H1 (cell line): ENCODE measurements around the gene ARHGAP8.

Source experiments
- ATF3 ChIP-seq: IDR thresholded peaks from 2 replicates; pipeline ENCODE4 v1.6.1; 2011; ENCODE audit warnings: low read depth, mild to moderate bottlenecking, low read length; ENCODE audit not compliant: insufficient read depth
- CHD2 ChIP-seq: IDR thresholded peaks from 2 replicates; pipeline ENCODE4 v1.6.1; 2012; ENCODE audit warnings: low read length, improper control_type of control experiment
- CTCF ChIP-seq, 3 experiments: IDR thresholded peaks; 1 replicate in 2 of 3; 2 replicates in 1 of 3; pipeline versions ENCODE4 v1.5.1 to v1.6.1; 2011; ENCODE audit warnings: low read length in 3 of 3, mild to moderate bottlenecking in 3 of 3, inconsistent platforms in 2 of 3, low read depth in 1 of 3, moderate library complexity in 1 of 3; ENCODE audit not compliant: insufficient read depth in 1 of 3; ENCODE audit errors: control extremely low read depth in 1 of 3
- SIN3A ChIP-seq, 2 experiments: IDR thresholded peaks in 1 of 2; conservative IDR thresholded peaks in 1 of 2; 2 replicates each; pipeline ENCODE4 v1.6.1; 2011 to 2012; ENCODE audit warnings: low read length in 2 of 2, improper control_type of control experiment in 1 of 2, low read depth in 1 of 2, mild to moderate bottlenecking in 1 of 2

- TF ChIP-seq CHD2, result no peak
- no peak for TF ChIP-seq CTCF (IDR thresholded peaks at IDR 0.05; ENCODE audit: control extremely low read depth in 1 of 3, insufficient read depth in 1 of 3, low read depth in 1 of 3, low read length in 3 of 3)
- TF ChIP-seq ATF3, result no peak
- no peak for TF ChIP-seq SIN3A (conservative IDR thresholded peaks at IDR 0.05 in 1 of 2, IDR thresholded peaks at IDR 0.05 in 1 of 2; ENCODE audit: low read depth in 1 of 2, low read length in 2 of 2)
Observed at GRCh38 chr22:44827666-44828190, 75.4 kb downstream of the ARHGAP8 start.
